Measurements from ENCODE around the gene NHP2.
"Not testable (repeated sequence)": the region's sequence is repeated elsewhere in the genome, so short reads cannot be mapped to it uniquely, and the experiment has no call there.

NHP2 gene

DNA sequence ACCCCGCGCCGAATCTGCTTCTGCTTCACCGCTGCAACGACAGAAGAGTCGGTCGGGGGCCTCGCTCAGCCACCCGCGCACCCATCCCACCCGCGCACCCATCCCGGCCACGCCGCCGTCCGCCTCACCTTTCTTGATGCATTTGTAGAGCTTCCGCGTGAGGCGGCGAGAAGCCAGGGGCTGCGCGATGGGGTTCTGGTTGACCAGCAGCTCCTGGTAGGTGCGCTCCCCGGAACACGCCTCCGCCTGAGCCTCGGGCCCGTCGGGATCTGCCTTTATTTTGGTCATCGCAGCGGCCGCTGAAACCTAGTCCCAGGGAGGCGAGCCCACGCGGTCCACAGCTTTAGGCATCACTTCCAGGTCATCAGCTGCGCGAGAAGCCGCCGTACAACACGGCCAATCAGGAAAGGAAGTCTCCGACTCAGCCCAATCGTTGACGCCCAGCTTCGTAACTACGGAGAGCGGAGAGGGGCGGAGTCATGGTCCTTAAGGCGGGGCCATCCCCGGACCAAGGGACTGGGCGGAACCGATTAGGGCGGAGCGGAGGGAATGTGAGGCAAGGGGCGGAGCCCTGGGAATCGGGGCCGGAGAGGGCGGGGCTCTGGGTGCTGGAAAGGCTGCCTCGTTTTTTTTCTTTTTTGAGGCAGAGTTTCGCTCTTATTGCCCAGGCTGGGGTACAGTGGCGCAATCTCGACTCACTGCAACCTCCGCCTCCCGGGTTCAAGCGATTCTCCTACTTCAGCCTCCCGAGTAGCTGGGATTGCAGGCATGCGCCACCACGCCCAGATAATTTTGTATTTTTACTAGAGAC, at the start of gene NHP2:
NHP2 (minus strand) TSS at position 356 of the 811 bp plus-strand sequence; CDS start at position 288, 68 bp downstream.
- DNase-seq: peak; percentile 97

DNA sequence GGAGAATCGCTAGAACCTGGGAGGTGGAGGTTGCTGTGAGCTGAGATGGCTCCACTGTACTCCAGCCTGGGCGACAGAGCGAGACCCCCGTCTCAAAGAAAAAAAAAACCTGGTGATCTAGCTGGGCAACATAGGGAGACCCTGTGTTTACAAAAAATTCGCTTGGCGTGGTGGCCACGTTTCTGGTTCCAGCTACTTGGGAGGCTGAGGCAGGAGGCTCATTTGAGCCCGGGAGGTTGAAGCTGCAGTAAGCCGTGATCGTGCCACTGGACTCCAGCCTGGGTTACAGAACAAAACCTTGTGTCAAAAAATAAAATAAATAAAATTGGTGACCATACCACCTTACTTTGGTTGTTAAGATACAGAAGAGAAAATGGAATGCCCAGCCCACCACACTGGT, 48.9 kb upstream of the NHP2 start:
- DNase-seq: no peak

DNA sequence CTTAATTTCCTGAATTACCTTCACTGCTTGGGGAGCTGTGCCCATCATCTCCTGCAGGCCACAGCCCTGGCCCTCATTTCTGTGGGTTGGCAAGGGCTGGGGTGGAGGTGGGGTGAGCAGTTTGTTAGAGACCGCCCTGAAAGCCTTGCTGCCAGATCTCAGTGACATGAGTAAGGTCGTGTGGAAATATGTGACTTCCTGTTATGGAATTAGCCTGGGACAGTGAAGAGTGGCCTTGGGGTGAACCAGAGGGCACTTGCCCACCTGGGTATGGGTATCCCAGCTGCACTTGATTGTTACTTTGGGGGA, 48.2 kb upstream of the NHP2 start:
- no peak for DNase-seq

DNA sequence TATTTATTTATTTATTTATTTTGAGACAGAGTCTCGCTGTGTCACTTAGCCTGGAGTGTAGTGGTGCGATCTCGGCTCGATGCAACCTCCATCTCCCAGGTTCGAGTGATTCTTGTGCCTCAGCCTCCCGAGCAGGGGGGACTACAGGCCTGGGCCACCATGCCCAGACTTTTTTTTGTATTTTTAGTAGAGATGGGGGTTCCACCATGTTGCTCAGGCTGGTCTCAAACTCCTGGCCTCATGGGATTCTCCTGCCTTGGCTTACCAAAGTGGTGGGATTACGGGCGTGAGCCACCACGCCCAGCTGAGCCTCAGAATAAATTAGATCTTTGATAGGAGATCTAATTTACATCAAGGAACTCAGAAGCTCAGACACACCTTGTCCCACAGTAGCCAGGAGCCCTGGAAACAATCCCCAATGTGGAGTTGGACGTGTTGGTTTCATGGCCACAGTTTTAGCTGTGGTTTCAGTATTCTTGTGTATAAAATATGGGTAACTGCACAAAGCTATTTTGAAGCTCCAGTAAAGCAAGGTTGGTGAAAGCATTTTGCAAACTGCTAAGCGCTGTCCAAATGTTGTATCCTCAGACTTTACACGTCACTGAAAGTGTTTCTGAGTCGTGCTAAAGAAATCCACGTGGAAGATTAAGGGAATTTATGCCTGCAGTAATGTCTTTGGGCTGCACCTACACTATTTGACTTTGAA, 47.7 kb upstream of the NHP2 start:
- DNase-seq: no peak

DNA sequence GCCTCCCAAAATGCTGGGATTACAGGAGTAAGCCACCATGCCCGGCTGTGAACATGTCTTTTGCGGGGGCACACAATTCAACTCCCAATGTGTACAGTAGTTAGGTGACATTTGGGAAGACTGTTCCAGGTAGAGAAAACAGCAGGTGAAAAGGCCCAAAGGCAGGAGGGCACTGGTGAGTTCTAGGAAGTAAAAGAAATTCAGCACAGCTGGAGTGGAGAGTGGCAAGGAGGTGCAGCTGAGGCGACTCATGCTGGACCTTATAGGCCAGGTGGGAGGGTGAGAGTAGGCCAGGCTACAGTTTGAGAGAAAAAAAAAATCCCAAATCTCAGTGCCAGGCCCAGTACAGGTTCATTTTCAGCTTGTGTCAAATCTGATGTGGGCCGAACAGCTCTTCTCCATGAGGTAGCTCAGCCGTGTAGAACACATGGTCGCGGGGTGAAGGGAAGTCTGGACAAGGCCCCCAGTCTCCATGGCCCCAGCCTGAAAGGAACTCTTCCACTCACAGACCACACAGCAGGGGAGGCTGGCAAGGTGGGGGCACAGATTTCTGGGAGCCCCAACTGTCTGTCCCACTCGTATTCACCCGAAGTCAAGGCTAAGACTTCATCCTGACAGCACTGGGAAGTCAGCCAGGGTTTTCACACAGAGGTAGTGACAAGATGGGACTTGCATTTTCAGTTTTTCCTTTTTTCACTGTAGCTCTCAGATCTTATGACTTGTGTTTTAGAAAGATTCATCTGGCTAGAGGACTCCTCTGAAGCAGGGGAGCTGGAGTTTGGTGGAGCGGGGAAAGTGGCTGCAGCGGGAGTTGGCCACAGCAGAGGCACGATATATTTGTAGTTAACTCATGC, 46.1 kb upstream of the NHP2 start:
- DNase-seq: no peak

DNA sequence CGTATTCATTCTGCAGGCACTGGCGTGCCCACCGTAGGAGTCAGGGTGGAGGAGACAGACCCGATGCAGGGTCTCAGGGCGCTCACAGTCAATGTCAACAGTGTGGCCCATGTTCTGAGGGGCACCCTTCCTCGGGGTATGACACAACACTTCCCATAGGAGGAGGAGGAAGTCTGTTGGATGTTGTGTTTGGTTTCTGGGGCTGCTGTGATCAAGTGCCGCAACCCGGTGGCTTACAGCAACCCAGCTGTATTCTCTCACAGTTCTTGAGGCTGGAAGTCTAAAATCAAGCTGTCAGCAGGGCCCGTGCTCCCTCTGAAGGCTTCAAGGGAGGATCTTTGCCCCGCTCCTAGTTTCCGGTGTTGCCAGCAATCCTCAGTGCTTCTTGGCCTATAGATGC, 45.0 kb upstream of the NHP2 start:
- DNase-seq: no peak

DNA sequence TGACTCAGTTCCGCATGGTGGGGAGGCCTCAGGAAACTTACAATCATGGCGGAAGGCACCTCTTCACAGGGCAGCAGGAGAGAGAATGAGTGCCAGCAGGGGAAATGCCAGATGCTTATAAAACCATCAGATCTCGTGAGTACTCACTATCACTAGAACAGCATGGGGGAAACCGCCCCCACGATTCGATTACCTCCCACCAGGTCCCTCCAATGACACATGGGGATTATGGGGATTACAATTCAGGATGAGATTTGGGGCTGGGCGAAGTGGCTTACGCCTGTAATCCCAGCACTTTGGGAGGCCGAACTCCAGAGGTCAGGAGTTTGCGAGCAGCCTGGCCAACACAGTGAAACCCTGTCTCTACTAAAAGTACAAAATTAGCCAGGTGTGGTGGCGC, 44.5 kb upstream of the NHP2 start:
- not testable (repeated sequence) for DNase-seq

DNA sequence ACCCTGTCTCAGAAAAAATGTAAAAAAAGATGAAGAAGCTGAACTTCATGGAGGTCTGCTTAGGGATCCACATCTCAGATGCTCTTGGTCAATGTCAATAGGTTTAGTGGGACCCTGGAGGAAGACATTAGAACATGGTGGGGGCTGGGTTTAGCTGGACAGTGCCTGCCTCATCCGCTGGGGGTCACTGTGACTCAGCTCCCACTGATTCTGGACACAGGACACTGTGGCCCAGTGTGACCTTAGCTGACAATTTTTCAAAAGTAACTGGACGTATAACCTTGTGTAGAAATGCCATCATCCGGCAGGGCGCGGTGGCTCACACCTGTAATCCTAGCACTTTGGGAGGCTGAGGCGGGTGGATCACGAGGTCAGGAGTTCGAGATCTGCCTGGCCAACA, 43.3 kb upstream of the NHP2 start:
- DNase-seq: no peak

DNA sequence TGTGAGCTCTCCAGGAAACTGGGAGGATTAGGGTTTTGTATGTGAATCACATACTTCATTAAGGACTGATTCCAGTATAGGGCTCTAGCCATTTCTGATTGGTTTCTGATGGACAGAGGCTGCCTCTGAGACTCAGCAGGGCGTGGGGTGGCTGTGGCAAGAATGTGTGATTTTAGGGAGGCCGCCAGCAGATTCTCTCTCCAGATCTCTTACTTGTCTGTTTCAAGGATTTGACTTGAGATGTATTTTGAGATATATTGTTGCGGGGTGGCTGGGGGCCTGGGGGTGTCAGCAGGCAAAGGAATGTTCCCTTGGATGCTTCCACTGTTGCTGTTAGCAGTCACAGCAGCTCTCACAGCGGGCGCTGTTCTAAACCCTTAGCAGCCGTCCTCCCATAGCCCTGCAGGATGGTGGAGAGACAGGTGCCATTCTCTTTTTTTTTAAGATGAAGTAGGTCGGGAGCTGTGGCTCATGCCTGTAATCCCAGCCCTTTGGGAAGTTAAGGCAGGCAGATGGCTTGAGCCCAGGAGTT, 42.7 kb upstream of the NHP2 start:
- no peak for DNase-seq

DNA sequence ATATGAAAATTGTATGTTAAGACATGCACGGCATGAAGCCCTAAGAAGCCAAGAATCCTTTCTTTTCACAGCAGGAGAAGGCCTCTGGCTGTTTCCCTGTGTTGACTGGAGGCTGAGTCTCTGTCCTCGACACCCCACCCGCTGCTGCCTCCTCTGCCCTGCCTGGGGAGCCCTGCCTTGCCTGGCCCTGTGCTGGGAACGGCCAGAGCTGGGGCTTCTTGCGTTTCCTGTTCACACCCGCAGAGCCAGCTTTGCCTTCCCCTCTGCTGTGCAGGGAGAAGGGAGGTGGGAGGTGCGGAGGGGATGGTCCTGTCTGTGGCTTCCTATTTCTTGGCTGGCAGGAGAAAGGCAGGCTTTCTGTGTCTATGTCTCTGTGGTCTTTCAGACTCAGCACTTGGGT, 40.3 kb upstream of the NHP2 start:
- no peak for DNase-seq

DNA sequence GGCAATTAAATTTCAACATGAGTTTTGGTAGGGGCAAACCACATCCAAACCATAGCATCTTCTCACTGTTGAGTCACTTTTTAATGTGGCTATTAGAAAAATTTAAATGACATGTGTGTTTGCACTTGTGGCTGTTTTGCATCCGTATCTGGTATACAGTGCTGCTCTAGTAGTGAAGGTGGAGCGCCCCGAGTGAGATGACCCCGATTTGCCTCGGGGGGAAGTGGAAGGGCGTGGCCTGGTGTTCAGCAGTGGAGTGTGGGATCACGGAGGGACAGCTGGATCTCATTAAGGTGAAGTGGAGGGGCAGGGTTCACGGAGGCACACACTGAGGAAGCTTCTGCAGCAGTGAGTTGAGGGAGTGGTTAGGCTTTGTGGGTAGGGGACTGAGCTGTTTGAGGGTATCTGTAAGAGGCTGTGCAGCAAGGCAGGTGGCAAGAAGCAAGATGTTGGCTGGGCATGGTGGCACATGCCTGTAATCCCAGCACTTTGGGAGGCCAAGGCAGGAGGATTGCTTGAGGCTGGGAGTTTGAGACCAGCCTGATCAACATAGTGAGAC, 39.6 kb upstream of the NHP2 start:
- DNase-seq: no peak

DNA sequence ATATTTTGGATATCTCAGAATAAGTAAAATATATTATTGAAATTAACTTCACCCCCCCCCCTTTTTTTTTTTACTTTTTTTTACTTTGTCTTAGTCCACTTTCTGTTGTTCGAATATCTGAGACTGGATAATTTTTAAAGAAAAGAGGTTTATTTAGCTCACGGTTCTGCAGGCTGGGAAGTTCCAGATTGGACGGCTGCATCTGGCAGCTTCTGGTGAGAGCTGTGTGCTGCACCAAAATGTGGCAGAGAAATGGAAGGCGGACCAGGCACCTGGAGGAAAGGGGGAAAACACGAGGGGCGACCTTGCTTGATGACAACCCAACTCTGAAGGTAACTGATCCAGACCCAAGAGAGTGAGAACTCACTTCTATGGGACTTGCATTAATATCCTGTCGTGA, 39.1 kb upstream of the NHP2 start:
- no peak for DNase-seq

DNA sequence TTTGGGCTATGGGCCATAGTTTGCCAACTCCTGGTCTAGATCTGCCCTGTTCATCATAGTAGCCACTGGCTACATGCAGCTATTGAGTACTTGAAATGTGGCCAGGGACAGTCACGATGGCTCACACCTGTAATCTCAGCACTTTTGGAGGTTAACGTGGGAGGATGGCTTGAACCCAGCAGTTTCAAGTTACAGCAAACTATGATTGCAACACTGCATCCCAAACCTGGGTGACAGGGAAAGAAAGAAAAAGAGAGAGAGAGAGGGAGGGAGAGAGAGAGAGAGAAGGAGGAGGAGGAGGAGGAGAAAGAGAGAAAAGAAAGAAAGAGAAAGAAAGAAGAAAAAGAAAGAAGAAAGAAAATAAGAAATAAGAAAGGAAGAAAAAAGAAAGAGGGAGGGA, 38.6 kb upstream of the NHP2 start:
- no peak for DNase-seq

DNA sequence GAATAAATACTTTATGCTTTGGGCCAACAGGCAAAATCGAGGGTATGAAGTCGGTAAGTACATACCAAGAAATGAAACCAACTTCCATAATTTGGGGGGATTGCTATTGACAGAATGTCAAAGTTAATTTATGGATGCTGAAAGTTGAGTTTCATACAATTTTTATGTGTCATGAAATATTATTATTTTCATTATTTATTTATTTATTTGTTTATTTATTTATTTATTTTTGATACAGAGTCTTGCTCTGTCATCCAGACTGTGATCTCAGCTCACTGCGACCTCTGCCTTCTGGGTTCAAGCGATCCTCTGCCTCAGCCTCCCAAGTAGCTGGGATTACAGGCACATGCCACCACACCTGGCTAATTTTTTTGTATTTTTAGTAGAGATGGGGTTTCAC, 38.0 kb upstream of the NHP2 start:
- no peak for DNase-seq

DNA sequence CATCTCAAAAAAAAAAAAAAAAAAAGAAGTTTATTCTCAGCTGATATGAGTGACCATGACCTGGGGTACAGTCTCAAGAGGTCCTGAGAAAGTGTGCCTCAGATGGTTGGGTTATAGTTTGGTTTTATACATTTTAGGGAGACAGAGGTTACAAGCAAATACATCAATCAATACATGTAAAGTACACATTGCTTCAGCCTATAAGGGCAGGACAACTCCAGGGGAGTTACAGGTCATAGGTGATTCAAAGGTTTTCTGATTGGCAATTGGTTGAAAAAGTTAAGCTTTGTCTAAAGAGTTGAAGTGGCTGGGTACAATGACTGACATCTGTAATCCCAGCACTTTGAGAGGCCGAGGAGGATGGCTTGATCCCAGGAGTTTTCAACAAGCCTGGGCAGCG, 35.7 kb upstream of the NHP2 start:
- DNase-seq: no peak

DNA sequence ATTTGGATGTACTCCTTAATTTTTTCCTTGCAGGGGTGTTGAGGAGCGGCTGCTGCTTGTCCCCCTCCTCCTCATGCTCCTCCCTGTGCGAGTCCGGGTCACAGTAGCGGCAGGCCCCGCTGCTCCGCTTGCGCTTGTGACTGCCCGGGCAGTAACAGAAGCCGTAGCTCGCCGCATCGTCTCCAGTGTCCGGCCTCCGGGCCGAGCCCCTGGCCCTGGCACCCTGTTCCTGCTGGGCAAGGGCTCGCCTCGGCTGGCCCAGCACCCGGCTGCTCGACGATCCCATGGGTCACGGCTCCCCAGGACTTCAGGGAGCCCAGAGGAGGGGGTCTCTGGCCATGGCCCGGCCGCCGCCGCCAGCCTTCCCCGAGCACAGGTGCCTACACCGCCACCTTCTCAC, 33.3 kb upstream of the NHP2 start, which contains the start of gene GMCL2:
GMCL2 (minus strand) TSS at position 358 of the 400 bp plus-strand sequence; CDS start at position 286, 72 bp downstream.
- no peak for DNase-seq

DNA sequence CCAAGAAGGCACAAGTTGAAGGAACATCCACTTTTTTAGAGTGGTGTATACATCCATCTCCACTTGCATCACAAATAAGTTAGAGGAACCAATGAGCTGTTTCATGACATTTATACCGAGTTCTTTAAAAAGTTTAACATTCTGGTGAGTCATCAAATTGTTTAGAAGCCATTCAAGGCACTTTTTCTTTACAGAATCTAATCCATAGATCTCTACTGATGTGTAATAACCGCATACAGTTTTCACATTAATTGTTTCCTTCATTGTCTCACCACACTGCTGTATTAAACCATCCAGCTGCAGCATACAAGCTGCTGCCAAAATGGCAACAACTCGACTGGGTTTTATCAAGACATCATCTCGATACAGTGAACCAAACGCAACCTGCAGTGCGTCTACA, 32.7 kb upstream of the NHP2 start:
- DNase-seq: no peak

DNA sequence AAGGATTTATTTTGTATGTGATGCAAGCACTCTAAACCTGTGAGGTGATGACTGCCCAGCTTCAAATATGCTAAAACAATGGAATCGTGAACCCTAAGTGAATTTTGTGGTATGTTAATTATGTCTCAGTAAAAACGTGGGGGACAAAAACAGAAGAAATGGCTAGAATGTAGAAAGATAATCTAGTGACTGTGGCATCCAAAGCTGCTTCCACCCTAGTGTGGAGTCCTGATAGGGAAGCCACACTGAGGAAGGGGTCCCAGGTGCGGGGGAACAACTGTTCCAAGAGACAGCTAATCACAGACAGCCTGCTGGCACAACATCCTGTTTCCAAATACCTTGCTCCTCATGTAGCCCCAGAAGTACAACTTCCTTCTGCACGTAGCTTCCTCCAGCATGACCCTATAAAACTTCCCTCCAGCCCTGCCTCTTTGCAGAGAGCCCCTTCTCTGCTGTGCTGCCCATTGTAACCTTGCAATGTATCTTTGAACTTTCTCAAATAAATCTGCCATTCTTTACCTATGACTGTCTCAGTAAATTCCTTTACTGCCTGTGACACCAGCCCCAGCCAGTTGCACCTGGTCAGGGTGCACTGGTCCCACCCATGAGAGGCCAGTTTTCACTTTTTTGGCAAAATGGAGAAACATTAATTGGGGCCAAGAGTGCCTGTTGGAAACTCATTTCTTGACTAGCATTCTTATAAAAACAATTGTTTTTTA, 28.6 kb upstream of the NHP2 start:
- DNase-seq: peak; percentile 76

DNA sequence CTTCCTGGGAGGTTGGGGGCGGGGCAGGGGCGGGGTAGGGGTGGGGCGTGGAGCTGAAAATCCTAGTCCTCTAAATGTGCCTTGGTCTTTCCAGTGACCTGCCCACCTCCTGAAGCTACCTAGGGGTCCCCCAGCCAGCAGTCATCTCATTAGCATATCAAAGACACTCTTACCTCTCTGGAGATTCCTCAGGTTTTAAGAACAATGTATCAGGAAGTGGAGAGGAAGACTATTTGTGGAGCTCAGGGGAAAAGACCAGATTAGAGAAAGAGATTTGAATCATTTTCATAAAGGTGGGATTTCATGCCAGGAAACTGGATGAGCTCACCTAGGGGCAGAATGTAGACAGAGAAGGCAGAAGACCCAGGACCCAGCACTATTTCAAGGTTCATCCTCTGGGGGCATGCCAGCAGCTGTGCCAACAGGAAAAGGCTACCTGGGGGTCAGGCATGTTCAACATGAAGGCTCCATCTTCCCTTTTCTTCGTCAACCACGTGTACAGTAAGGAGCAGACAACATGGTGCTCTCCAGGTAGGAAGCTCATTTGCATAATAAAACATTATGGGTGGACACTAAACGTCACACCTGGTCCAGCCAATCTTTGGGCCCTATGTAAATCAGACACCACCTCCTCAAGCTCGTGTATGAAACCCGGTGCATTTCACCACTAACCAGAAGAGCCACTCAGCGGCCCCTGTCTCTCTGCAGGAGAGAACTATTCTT, 26.6 kb upstream of the NHP2 start:
- no peak for DNase-seq

DNA sequence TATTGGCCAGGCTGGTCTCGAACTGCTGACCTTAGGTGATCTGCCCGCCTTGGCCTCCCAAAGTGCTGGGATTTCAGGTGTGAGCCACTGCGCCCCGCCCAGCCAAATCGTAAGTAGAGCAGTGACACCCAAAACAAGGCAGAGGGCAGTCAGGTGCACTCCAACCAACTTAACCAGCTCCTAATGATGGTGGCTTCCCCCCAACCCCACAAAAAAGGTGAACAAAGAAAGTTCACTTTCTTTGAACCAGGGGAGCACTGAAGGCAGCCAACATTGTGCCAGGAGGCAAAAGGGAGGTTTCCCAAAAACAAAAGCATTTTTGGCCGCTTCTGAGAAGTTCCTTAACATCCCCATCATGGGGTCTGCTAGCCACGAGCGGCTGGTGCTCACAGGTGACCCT, 23.9 kb upstream of the NHP2 start:
- DNase-seq: no peak

DNA sequence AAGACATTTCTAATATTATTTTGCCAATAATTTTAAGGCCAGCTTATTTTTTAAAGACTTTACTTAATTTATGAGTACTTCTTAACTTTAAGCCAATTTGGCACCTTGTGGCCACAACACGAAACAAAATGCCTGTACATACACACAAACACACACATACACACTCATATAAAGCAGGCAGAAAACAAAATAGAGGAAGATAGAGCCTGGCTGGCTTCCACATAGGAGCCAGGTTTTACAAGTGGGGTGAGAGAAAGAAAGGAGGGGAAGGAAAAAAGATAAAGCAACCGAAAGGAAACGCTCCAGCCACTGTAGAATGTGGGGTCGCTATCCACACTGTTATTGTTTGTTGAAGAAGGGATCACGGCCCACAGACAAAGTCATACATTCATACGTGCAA, 23.1 kb upstream of the NHP2 start:
- DNase-seq: no peak

DNA sequence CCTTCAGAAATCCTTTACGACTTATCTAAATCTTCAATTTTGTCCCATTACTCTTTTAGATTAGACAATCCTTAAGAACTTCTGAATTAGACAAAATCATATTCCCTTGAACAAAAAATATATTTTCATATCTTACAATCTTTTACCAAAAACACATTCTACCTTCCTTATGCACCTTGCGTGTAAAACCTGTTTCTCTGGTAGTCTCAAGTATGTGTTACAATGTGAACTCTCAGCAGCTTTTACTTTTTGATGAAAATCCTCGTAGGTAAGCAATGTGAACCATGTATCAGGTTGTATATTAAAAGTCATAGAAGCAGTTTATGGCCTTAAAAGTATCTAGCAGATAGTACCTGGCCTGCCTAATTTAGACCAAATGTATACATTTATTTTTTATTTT, 20.8 kb upstream of the NHP2 start:
- no peak for DNase-seq

Data from KG1 (cell line).